ENCODE measurements around the gene IRGQ.

IRGQ gene

DNA sequence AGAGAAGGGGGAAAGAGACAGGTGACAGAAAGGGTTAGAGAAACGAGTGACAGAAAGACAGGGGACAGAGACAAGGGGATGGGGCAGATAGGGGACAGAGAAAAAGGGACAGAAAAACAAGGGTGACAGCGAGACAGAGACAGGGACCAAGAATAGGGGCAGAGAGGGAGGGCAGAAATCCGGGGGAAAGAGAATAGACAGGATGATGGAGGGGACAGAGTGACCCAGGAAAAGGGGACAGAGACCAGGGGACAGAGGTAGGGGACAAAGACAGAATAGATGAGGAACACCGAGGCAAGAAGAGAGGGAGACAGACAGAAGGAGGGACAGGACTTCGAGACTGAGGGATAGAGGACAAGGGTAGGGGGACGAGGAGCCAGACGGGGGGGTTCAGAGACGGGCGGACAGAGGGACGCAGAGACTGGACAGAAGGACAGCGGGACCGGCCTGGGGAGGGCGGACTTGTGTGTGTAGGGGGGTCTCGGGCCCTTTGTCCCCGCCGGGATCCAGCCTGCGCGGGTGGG is 43.1 kb upstream of the IRGQ start (continued):
- 0 out of 2 replicates have a peak, but pooled peaks have one; percentile 22 for TF ChIP-seq ZFP69B (tag by site-specific recombination; IDR thresholded peaks at IDR 0.05)
- TF ChIP-seq ZNF792 (tag by site-specific recombination; IDR thresholded peaks at IDR 0.05), result peak; percentile 63; the same call in 1 of the 2 replicates
- TF ChIP-seq SP3 (tag by site-specific recombination; IDR thresholded peaks at IDR 0.05), result no peak
- TF ChIP-seq ZNF132 (tag by site-specific recombination; IDR thresholded peaks at IDR 0.05; ENCODE audit: borderline replicate concordance), result no peak
- TF ChIP-seq ZNF174 (tag by site-specific recombination; IDR thresholded peaks at IDR 0.05), result no peak
- TF ChIP-seq, protein P1, sequence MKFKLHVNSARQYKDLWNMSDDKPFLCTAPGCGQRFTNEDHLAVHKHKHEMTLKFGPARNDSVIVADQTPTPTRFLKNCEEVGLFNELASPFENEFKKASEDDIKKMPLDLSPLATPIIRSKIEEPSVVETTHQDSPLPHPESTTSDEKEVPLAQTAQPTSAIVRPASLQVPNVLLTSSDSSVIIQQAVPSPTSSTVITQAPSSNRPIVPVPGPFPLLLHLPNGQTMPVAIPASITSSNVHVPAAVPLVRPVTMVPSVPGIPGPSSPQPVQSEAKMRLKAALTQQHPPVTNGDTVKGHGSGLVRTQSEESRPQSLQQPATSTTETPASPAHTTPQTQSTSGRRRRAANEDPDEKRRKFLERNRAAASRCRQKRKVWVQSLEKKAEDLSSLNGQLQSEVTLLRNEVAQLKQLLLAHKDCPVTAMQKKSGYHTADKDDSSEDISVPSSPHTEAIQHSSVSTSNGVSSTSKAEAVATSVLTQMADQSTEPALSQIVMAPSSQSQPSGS (tag by site-specific recombination; IDR thresholded peaks at IDR 0.05; ENCODE audit: low read depth), result no peak
- TF ChIP-seq ZBTB20 (tag by site-specific recombination; IDR thresholded peaks at IDR 0.05), result peak; percentile 25; the same call in 1 of the 2 replicates
- no peak for TF ChIP-seq ZNF155 (tag by site-specific recombination; IDR thresholded peaks at IDR 0.05)
- no peak for TF ChIP-seq SP7 (tag by site-specific recombination; IDR thresholded peaks at IDR 0.05)
- TF ChIP-seq, protein P2, sequence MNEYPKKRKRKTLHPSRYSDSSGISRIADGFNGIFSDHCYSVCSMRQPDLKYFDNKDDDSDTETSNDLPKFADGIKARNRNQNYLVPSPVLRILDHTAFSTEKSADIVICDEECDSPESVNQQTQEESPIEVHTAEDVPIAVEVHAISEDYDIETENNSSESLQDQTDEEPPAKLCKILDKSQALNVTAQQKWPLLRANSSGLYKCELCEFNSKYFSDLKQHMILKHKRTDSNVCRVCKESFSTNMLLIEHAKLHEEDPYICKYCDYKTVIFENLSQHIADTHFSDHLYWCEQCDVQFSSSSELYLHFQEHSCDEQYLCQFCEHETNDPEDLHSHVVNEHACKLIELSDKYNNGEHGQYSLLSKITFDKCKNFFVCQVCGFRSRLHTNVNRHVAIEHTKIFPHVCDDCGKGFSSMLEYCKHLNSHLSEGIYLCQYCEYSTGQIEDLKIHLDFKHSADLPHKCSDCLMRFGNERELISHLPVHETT (tag by site-specific recombination; IDR thresholded peaks at IDR 0.05), result no peak
- TF ChIP-seq, protein P3, sequence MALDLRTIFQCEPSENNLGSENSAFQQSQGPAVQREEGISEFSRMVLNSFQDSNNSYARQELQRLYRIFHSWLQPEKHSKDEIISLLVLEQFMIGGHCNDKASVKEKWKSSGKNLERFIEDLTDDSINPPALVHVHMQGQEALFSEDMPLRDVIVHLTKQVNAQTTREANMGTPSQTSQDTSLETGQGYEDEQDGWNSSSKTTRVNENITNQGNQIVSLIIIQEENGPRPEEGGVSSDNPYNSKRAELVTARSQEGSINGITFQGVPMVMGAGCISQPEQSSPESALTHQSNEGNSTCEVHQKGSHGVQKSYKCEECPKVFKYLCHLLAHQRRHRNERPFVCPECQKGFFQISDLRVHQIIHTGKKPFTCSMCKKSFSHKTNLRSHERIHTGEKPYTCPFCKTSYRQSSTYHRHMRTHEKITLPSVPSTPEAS (tag by site-specific recombination; IDR thresholded peaks at IDR 0.05), result no peak
- no peak for TF ChIP-seq ZNF660 (tag by site-specific recombination; IDR thresholded peaks at IDR 0.05)
- TF ChIP-seq, protein P4, sequence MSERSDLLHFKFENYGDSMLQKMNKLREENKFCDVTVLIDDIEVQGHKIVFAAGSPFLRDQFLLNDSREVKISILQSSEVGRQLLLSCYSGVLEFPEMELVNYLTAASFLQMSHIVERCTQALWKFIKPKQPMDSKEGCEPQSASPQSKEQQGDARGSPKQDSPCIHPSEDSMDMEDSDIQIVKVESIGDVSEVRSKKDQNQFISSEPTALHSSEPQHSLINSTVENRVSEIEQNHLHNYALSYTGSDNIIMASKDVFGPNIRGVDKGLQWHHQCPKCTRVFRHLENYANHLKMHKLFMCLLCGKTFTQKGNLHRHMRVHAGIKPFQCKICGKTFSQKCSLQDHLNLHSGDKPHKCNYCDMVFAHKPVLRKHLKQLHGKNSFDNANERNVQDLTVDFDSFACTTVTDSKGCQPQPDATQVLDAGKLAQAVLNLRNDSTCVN (tag by site-specific recombination; optimal IDR thresholded peaks at IDR 0.05), result peak; percentile 14
- TF ChIP-seq ZNF239 (tag by site-specific recombination; IDR thresholded peaks at IDR 0.05), result 0 out of 2 replicates have a peak, but pooled peaks have one; percentile 41
- no peak for TF ChIP-seq HOXD13 (CRISPR knock-in tag; IDR thresholded peaks at IDR 0.05; ENCODE audit: borderline replicate concordance)
- TF ChIP-seq ZNF701 (tag by site-specific recombination; IDR thresholded peaks at IDR 0.05), result no peak
- TF ChIP-seq, protein P5, sequence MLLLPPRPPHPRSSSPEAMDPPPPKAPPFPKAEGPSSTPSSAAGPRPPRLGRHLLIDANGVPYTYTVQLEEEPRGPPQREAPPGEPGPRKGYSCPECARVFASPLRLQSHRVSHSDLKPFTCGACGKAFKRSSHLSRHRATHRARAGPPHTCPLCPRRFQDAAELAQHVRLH (tag by site-specific recombination; IDR thresholded peaks at IDR 0.05), result no peak
- no peak for TF ChIP-seq ZNF677 (tag by site-specific recombination; IDR thresholded peaks at IDR 0.05)
- TF ChIP-seq, protein P6, sequence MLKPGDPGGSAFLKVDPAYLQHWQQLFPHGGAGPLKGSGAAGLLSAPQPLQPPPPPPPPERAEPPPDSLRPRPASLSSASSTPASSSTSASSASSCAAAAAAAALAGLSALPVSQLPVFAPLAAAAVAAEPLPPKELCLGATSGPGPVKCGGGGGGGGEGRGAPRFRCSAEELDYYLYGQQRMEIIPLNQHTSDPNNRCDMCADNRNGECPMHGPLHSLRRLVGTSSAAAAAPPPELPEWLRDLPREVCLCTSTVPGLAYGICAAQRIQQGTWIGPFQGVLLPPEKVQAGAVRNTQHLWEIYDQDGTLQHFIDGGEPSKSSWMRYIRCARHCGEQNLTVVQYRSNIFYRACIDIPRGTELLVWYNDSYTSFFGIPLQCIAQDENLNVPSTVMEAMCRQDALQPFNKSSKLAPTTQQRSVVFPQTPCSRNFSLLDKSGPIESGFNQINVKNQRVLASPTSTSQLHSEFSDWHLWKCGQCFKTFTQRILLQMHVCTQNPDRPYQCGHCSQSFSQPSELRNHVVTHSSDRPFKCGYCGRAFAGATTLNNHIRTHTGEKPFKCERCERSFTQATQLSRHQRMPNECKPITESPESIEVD (tag by site-specific recombination; IDR thresholded peaks at IDR 0.05), result no peak
- TF ChIP-seq, protein P7, sequence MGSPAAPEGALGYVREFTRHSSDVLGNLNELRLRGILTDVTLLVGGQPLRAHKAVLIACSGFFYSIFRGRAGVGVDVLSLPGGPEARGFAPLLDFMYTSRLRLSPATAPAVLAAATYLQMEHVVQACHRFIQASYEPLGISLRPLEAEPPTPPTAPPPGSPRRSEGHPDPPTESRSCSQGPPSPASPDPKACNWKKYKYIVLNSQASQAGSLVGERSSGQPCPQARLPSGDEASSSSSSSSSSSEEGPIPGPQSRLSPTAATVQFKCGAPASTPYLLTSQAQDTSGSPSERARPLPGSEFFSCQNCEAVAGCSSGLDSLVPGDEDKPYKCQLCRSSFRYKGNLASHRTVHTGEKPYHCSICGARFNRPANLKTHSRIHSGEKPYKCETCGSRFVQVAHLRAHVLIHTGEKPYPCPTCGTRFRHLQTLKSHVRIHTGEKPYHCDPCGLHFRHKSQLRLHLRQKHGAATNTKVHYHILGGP (tag by site-specific recombination; IDR thresholded peaks at IDR 0.05), result 0 out of 2 replicates have a peak, but pooled peaks have one; percentile 34
- TF ChIP-seq GLIS1 (tag by site-specific recombination; IDR thresholded peaks at IDR 0.05), result peak; percentile 14
- TF ChIP-seq ZNF548 (tag by site-specific recombination; IDR thresholded peaks at IDR 0.05), result 0 out of 2 replicates have a peak, but pooled peaks have one; percentile 9
- TF ChIP-seq ZNF274 (IDR thresholded peaks at IDR 0.05; ENCODE audit: low read length), result no peak
- TF ChIP-seq ZNF274 (tag by site-specific recombination; IDR thresholded peaks at IDR 0.05; ENCODE audit: borderline replicate concordance), result no peak
- peak; percentile 83; the same call in 1 of the 2 replicates for TF ChIP-seq ZNF791 (tag by site-specific recombination; IDR thresholded peaks at IDR 0.05)
- TF ChIP-seq ZNF558 (tag by site-specific recombination; IDR thresholded peaks at IDR 0.05), result no peak
- TF ChIP-seq, protein P8, sequence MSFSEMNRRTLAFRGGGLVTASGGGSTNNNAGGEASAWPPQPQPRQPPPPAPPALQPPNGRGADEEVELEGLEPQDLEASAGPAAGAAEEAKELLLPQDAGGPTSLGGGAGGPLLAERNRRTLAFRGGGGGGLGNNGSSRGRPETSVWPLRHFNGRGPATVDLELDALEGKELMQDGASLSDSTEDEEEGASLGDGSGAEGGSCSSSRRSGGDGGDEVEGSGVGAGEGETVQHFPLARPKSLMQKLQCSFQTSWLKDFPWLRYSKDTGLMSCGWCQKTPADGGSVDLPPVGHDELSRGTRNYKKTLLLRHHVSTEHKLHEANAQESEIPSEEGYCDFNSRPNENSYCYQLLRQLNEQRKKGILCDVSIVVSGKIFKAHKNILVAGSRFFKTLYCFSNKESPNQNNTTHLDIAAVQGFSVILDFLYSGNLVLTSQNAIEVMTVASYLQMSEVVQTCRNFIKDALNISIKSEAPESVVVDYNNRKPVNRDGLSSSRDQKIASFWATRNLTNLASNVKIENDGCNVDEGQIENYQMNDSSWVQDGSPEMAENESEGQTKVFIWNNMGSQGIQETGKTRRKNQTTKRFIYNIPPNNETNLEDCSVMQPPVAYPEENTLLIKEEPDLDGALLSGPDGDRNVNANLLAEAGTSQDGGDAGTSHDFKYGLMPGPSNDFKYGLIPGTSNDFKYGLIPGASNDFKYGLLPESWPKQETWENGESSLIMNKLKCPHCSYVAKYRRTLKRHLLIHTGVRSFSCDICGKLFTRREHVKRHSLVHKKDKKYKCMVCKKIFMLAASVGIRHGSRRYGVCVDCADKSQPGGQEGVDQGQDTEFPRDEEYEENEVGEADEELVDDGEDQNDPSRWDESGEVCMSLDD (tag by site-specific recombination; IDR thresholded peaks at IDR 0.05), result peak; percentile 74
- TF ChIP-seq ZNF302 (tag by site-specific recombination; IDR thresholded peaks at IDR 0.05; ENCODE audit: low read depth), result no peak
- no peak for TF ChIP-seq ZBTB8A (tag by site-specific recombination; IDR thresholded peaks at IDR 0.05)
- TF ChIP-seq TRIM28 (IDR thresholded peaks at IDR 0.05; ENCODE audit: borderline replicate concordance, low read length), result no peak
